Mucosa of rectum (tissue), 2 donors: ENCODE data around the gene GDPD2.

ENCODE experiments used
- H3K27ac ChIP-seq, 2 donors: one replicate each; pipeline ENCODE4 v1.7.0; 2013; ENCODE audit warnings: inconsistent platforms in 2 of 2, low read depth in 2 of 2, low read length in 2 of 2
- H3K27me3 ChIP-seq, 2 donors: one replicate each; pipeline ENCODE4 v1.7.0; 2013; ENCODE audit warnings: low read length in 2 of 2; ENCODE audit not compliant: control insufficient read depth in 2 of 2, insufficient read depth in 2 of 2
- H3K36me3 ChIP-seq, 2 donors: one replicate each; pipeline ENCODE4 v1.7.0; 2013; ENCODE audit warnings: low read length in 2 of 2; ENCODE audit not compliant: control insufficient read depth in 2 of 2, insufficient read depth in 2 of 2
- H3K4me1 ChIP-seq, 2 donors: one replicate each; pipeline ENCODE4 v1.7.0; 2013; ENCODE audit warnings: low read length in 2 of 2, mild to moderate bottlenecking in 1 of 2; ENCODE audit not compliant: control insufficient read depth in 2 of 2, insufficient read depth in 2 of 2
- H3K4me3 ChIP-seq, 2 donors: one replicate each; pipeline ENCODE4 v1.7.0; 2013; ENCODE audit warnings: low read length in 2 of 2
- H3K9ac ChIP-seq, 2 donors: one replicate each; pipeline ENCODE4 v1.7.0; 2013; ENCODE audit warnings: low read length in 2 of 2, low read depth in 1 of 2, mild to moderate bottlenecking in 1 of 2
- H3K9me3 ChIP-seq, 2 donors: one replicate each; pipeline ENCODE4 v1.7.0; 2013; ENCODE audit warnings: low read length in 2 of 2; ENCODE audit not compliant: control insufficient read depth in 2 of 2
- donor health status: healthy.
- donor health status: Normal muscosa, but diverticular disease.

The GDPD2 gene

DNA sequence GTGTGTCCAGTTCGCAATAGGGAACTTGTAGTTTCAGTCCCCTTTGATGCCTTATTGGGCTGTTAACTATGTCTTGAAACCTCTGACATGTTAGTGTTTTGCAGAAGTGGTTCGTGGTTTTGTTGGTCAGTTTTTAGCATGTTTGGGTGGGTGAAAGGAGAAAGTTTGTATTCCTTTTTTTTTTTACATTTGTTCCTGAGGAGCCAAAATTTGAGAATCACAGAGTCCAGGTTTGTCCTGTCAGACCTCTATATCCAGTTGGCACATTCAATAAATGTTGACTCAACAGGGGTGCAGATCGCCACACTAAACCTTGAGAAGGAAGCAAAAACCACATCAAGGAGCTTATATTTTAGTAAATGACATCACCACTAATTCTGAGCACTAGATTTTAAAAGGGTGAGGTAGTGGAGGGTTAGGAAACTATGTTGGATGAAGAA lies 47.8 kb downstream of the GDPD2 start:
- Histone ChIP-seq H3K4me1 (no peaks in the 10 kb centered on the region), H3K9ac (no peak overlapping the region), H3K9me3 (no peaks in the 10 kb centered on the region), H3K36me3 (no peaks in the 10 kb centered on the region), H3K4me3 (no peak overlapping the region), H3K27me3 (peaks cover 0 to 2% of the 10 kb centered on the region in 2 donors), H3K27ac (no peak overlapping the region)

DNA sequence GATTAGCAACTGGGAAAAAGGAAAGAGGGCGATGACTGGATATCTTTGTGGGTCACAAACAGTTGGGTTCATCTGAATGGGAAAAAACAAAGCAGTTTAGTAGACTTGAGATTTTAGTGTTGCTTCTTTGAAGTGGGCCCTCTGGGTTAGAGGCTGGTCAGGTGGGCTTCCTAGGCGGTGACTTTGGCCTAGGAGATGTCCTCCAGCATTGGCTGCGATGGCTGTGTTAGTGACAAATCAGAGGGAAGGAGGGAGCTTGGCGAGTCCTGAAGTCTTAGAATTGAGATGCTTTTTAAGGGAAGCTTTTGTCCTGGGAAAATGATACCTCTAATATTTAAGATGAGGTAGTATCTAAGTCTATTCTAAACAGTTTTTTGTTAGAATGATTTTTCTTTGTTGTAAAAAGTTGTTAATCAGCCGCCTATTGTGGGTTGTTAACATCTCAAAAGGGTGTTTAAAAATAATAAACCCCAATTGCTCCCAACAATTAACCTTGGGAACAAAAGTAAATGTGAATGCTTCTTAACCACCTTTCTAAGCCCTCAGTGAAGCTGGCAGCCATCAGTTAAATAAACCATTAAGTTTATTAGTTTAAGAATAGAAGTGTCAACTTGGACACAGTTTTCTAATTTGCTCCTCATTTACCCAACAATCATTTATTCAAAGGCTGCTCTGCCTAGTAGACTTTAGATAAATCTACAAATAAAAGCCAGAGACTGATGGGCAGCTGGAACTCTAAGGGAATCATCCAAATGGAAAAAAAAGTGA lies 53.2 kb downstream of the GDPD2 start:
- H3K9me3 ChIP-seq = no peaks in the 10 kb centered on the region
- H3K27me3 ChIP-seq = peaks cover 2 to 4% of the 10 kb centered on the region in 2 donors
- H3K4me1 ChIP-seq = peaks cover 24 to 27% of the 10 kb centered on the region in 2 donors
- peak overlapping the region; percentile 15 to 70 for H3K9ac ChIP-seq
- no peak overlapping the region for H3K4me3 ChIP-seq
- peak overlapping the region; percentile 86 to 87 for H3K27ac ChIP-seq
- no peaks in the 10 kb centered on the region for H3K36me3 ChIP-seq

- H3K36me3 ChIP-seq = no peaks in the 10 kb centered on the region
- H3K4me3 ChIP-seq = peak overlapping the region; percentile 5 to 64
- peak overlapping the region; percentile 86 to 87 for H3K27ac ChIP-seq
- no peaks in the 10 kb centered on the region for H3K9me3 ChIP-seq
- peaks cover 2 to 4% of the 10 kb centered on the region in 2 donors for H3K27me3 ChIP-seq
- H3K4me1 ChIP-seq = peaks cover 25 to 34% of the 10 kb centered on the region in 2 donors
- peak overlapping the region; percentile 15 to 70 for H3K9ac ChIP-seq
Measured at GRCh38 chrX:70476934-70477733, 54.0 kb downstream of the GDPD2 start.

- Histone ChIP-seq H3K4me1 (peaks cover 25 to 34% of the 10 kb centered on the region in 2 donors), H3K27me3 (peaks cover 2 to 4% of the 10 kb centered on the region in 2 donors), H3K9me3 (no peaks in the 10 kb centered on the region), H3K36me3 (no peaks in the 10 kb centered on the region), H3K27ac (peak overlapping the region; percentile 86 to 87), H3K4me3 (peak overlapping the region; percentile 5 to 64), H3K9ac (peak overlapping the region; percentile 66 to 70)
Measured at GRCh38 chrX:70477734-70478075, 54.6 kb downstream of the GDPD2 start.

DNA sequence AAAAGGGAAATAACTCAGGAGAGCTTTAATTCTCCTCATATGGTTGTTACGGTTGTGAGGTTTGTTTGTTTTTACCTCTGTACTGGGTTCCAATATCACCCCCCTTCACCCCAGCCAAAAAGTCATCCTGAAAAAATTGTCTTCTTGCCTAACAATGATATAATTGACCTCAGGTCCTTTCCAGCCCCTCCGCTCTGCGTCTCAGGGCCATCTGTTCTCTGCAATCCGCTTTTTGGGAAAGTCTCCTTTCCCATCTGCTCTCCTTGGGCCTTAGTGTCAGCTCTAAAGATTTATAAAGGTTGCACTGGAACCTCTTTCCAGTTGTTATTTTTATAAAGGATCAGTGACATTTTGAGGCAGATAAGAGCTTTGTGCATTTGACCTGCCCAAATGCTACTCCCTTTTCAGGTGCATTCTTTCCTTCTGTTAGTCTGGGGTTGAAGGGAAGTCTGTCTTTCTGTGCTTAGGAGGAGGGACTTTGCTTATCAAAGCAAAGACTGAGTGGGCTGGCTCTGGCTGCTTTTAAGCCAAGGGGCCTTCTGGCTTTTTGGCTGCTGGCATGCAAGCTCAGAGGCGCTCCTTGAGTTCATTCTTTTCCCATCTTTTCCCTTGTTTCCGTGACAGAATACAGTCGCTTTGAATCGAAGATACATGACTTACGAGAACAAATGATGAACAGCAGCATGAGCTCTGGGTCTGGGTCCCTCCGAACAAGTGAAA lies 55.6 kb downstream of the GDPD2 start:
- Histone ChIP-seq H3K9ac (peak overlapping the region; percentile 66 to 70), H3K4me1 (peaks cover 25 to 36% of the 10 kb centered on the region in 2 donors), H3K9me3 (no peaks in the 10 kb centered on the region), H3K36me3 (no peaks in the 10 kb centered on the region), H3K4me3 (peak overlapping the region; percentile 42 to 64), H3K27me3 (peaks cover 0 to 4% of the 10 kb centered on the region in 2 donors), H3K27ac (peak overlapping the region; percentile 86 to 87)

DNA sequence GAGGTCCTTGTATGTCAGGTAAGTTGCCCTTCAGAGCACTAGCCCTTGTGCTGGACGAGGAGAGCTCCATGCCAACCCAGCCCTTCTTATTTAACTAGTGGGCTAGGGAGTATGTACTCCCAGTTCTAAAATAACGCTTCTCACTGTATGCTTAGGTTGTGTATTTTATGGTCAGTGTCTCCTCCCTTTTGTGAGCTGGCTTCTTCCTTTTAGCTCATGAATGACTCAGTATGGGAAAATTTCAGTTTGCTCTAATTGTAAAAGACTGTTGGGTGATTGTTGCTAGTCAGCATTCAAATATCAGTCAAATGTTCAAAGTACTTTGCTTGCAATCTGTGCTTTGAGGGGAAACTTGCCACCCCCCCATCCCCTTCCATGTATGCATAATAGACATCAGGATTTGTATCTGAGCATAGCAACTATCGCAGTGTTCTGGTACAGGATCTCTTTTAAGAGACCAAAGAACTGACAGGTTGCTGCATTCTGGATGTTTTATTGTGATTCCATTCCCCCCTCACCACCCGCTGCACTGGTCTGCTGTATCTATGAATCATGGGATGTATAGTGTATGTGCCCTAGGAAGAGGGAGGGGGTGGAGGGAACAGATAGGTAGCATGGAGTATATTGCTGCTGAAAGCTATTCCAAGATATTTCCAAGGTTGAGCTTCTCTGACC lies 56.3 kb downstream of the GDPD2 start:
- H3K4me3 ChIP-seq = peak overlapping the region; percentile 42 to 64
- peak overlapping the region; percentile 66 to 70 for H3K9ac ChIP-seq
- H3K9me3 ChIP-seq = no peaks in the 10 kb centered on the region
- H3K36me3 ChIP-seq = no peaks in the 10 kb centered on the region
- peaks cover 27 to 37% of the 10 kb centered on the region in 2 donors for H3K4me1 ChIP-seq
- H3K27me3 ChIP-seq = peaks cover 0 to 4% of the 10 kb centered on the region in 2 donors
- peak overlapping the region; percentile 86 to 87 for H3K27ac ChIP-seq

DNA sequence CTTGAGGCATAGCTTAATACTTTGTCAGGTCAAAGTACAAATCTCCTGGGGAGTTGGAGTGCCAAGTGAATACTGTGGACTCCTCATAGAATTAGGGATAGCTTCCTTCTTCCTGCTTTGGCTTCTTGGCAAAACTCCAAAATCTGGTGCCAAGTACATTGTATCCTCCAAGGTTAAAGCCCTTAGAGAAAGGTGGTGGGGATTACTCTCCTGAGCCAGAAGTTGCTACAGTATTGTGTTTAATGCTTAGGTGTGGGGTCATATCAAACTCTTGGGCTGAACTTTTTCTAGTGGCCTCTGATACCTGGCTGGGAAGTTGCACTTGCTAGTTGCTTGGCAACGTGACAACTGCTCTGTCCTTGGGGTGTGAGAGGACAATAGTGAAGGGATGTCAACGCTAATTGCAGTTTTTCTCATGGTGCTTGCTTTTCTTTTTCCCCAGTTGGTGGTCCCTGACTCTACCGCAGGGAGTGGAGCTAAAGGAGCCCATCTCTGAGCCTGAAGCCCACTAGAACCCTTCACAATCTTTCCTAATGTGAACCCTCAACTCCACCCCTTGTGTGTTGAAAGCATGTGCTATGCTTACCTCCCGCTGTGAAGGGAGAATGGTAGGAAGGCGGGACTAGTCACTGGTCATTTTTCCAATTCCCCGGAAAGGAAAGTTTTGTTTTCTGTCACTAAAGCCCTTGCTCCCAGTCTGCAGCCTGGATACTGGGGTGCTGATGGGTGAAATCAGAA lies 57.0 kb downstream of the GDPD2 start:
- Histone ChIP-seq H3K27ac (peak overlapping the region; percentile 86 to 87), H3K9ac (peak overlapping the region; percentile 9 to 56), H3K9me3 (no peaks in the 10 kb centered on the region), H3K4me3 (no peak overlapping the region), H3K36me3 (no peaks in the 10 kb centered on the region), H3K4me1 (peaks cover 27 to 43% of the 10 kb centered on the region in 2 donors), H3K27me3 (peaks cover 0 to 4% of the 10 kb centered on the region in 2 donors)

DNA sequence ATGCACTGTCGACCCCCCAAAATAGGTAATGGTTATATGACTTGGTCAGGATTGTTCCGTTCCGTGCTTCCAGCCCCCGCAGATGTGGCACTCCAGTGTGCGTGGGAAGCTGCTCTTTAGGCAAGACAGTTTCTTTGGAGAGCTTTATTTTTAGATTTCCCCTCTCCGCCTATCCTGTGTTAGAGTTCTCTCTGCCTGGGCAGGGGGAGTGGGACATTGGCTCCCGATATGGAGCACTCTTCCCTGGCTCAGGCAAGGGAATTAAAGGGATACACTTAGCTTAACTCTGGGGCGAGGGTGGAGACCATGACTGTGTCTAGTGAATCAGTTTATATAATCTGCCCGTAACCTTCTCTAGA lies 57.5 kb downstream of the GDPD2 start:
- Histone ChIP-seq H3K4me3 (no peak overlapping the region), H3K27ac (peak overlapping the region; percentile 86 to 87), H3K36me3 (no peaks in the 10 kb centered on the region), H3K4me1 (peaks cover 27 to 46% of the 10 kb centered on the region in 2 donors), H3K9me3 (no peaks in the 10 kb centered on the region), H3K9ac (peak overlapping the region; percentile 34 to 56), H3K27me3 (peaks cover 0 to 4% of the 10 kb centered on the region in 2 donors)
